Activated naive CD4-positive, alpha-beta T cell (primary cell): Measurements from ENCODE around the gene SYNJ2.

Experiments used
- DNase-seq, 4 experiments: peaks; one replicate each; lab custom pipeline; 2025; lab: John Stamatoyannopoulos, UW

The SYNJ2 gene

GRCh38 chr6:157999168-158000051 lies 17.7 kb downstream of the SYNJ2 start:
- no peak for DNase-seq

GRCh38 chr6:158000530-158001307 lies 19.1 kb downstream of the SYNJ2 start:
- no peak for DNase-seq

- DNase-seq = no peak
Observed at GRCh38 chr6:158002249-158002950, 20.7 kb downstream of the SYNJ2 start.

GRCh38 chr6:158002951-158003853 lies 21.5 kb downstream of the SYNJ2 start:
- no peak for DNase-seq

- DNase-seq = no peak
Observed at GRCh38 chr6:158003910-158004700, 22.4 kb downstream of the SYNJ2 start.

- no peak for DNase-seq
Observed at GRCh38 chr6:158004701-158005095, 23.0 kb downstream of the SYNJ2 start.

- DNase-seq = no peak
Observed at GRCh38 chr6:158005626-158006180, 24.0 kb downstream of the SYNJ2 start.

GRCh38 chr6:158006331-158006730 lies 24.7 kb downstream of the SYNJ2 start:
- no peak for DNase-seq

- DNase-seq = no peak
Observed at GRCh38 chr6:158006821-158007570, 25.3 kb downstream of the SYNJ2 start.

- DNase-seq = no peak
Observed at GRCh38 chr6:158008864-158009113, 27.1 kb downstream of the SYNJ2 start.

GRCh38 chr6:158009114-158009891 lies 27.6 kb downstream of the SYNJ2 start:
- peak in 1 of 4 experiments; percentile 16 for DNase-seq

- DNase-seq = no peak
Observed at GRCh38 chr6:158009935-158010585, 28.4 kb downstream of the SYNJ2 start.

- DNase-seq = no peak
Observed at GRCh38 chr6:158010591-158011477, 29.2 kb downstream of the SYNJ2 start.

- no peak for DNase-seq
Observed at GRCh38 chr6:158011478-158011920, 29.8 kb downstream of the SYNJ2 start.

- no peak for DNase-seq
Observed at GRCh38 chr6:158011980-158012566, 30.4 kb downstream of the SYNJ2 start.

GRCh38 chr6:158013904-158014504 lies 32.3 kb downstream of the SYNJ2 start:
- no peak for DNase-seq
